Measurements from ENCODE around the gene DNAJC12.

DNA sequence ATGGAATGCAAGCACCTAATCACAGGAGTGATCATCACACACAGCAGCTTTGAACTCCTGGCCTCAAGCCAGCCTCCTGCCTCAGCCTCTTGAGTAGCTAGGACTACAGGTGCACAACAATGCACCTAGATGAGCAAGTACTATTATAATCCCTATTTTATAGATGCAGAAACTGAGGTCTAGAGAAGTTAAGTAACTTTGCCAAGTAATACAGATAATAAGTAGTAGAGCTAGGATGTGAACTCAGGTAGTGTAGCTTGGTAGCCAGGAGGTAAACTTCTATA is 33.7 kb downstream of the DNAJC12 start:
- TF ChIP-seq EZH2phosphoT487 (IDR thresholded peaks at IDR 0.05; ENCODE audit: low read depth) (no peak), CTCF (IDR thresholded peaks at IDR 0.05; ENCODE audit: low read depth, low read length) (no peak)
